ENCODE data around the gene HNRNPUL1. TPM values are rescaled to one million over a fixed set of nuclear protein-coding genes. Genes with fewer than 3 reads are reported as not detected.
A peak's percentile ranks its signal among the peaks of the same experiment; 100 is the strongest.

The HNRNPUL1 gene
- polyA plus RNA-seq, 3 donors = 47.6 to 129 (median 87.1) TPM

DNA sequence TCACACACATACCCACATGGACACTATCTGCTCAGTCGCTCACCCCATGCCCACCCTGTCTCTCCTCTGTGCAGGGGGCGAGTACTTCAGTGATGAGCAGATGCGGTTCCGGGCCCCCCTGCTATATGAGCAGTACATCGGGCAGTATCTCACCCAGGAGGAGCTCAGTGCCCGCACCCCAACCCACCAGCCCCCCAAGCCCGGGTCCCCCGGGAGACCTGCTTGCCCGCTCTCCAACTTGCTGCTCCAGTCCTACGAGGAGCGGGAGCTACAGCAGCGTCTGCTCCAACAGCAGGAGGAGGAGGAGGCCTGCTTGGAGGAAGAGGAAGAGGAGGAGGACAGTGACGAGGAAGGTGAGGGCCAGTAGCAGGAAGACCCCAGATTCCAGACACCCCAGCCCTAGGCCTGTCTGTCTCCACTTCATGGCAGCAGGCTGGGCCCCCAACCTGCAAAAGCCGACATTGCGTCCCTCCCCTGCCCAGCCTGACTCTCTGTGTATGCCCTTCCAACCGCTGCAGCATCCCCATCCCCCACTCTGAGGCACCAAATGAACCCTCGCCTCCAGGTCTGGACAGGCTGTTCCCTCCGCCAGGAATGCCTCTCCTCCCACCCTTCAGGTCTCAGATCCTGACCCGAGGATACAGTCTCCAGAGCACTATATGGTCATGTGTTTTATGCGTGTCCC, 55.5 kb downstream of the HNRNPUL1 start:
- H3K27ac ChIP-seq (ENCODE audit: low read depth, low read length) = no peak overlapping the region
- WGBS, 3 donors = 84 to 88% (median 86%) methylated on average over 20 of the region's 20 CpGs

GRCh38 chr19:41320185-41320518, 56.0 kb downstream of the HNRNPUL1 start:
- 81 to 91% (median 85%) methylated on average over 5 to 11 of the region's 11 CpGs for WGBS, 3 donors

DNA sequence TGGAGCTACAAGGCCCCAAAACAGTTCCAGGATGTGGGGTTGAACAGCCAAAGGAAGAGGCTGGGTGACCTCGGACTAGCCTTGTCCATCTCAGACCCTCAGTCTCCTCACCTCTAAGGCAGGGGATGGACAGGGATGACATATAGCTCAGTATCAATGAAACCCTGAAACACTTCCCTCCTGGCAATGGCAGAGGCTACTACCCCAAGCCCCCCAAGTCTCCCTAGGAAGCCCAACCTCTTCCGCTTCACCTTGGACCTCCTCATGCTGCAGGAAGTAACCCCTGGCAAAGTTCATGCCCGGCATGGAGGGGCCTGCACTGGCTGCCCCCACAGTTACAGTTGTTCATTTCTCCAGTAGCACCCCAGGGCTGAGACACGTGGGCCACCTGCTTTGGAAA, 56.4 kb downstream of the HNRNPUL1 start:
- 77 to 91% (median 82%) methylated on average over 4 of the region's 4 CpGs for WGBS, 3 donors
- no peak overlapping the region for H3K27ac ChIP-seq (ENCODE audit: low read depth, low read length)

More at GRCh38 chr19:41320185-41320518, 56.0 kb downstream of the HNRNPUL1 start:
- H3K27ac ChIP-seq (ENCODE audit: low read depth, low read length) = no peak overlapping the region

DNA sequence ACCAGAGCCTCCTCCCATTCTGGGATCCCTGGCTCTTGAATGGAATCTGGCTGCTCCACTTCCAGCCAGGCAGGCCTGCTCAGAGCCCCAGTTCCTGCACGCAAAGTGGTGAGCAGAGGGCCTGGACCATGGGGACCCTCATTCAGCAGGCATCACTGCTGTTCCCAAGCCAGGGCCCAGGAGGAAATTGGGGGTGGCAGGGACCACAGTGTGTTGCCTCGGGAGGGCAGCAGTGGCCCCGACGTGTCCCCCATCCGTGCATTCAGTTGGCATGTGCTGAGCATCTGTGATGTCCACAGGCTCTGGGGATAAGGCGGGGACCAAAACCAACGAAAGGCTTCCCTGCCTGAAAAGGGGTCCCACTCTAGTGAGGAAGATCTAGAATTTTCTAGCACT, 57.0 kb downstream of the HNRNPUL1 start:
- no peak overlapping the region for H3K27ac ChIP-seq (ENCODE audit: low read depth, low read length)
- WGBS, 3 donors = 61 to 85% (median 78%) methylated on average over 7 of the region's 7 CpGs

- no peak overlapping the region for H3K27ac ChIP-seq (ENCODE audit: low read depth, low read length)
- 54 to 66% (median 60%) methylated on average over 9 to 10 of the region's 10 CpGs for WGBS, 3 donors
These were observed 57.6 kb downstream of the HNRNPUL1 start for GRCh38 chr19:41321600-41322270.

DNA sequence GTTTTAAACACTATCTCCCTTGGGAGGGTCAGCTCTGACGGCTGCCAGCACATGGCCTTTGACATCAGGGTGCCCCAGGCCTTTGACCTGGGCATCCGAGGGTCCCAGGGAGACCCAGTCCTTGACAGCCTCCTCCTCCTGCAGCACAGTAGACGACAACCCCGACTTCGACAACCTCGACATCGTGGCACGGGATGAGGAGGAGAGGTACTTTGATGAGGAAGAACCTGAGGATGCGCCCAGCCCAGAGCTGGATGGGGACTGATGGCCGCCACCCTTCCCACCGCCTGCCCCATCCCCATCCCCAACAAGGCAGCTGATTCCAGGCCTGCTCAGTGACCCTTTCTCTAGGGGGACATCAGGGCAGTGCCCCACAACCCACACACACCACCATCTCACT, 58.3 kb downstream of the HNRNPUL1 start:
- WGBS, 3 donors = 88 to 93% (median 93%) methylated on average over 11 of the region's 11 CpGs
- no peak overlapping the region for H3K27ac ChIP-seq (ENCODE audit: low read depth, low read length)

- WGBS, 3 donors = 46 to 78% (median 55%) methylated on average over 7 of the region's 7 CpGs
- no peak overlapping the region for H3K27ac ChIP-seq (ENCODE audit: low read depth, low read length)
These were observed 58.9 kb downstream of the HNRNPUL1 start for GRCh38 chr19:41323023-41323422.

GRCh38 chr19:41323430-41324125, 59.4 kb downstream of the HNRNPUL1 start:
- WGBS, 3 donors = 22 to 65% (median 32%) methylated on average over 16 of the region's 16 CpGs
- peak overlapping the region; percentile 34 for H3K27ac ChIP-seq (ENCODE audit: low read depth, low read length)

- WGBS, 3 donors = 51 to 75% (median 63%) methylated on average over 7 of the region's 7 CpGs
- H3K27ac ChIP-seq (ENCODE audit: low read depth, low read length) = no peak overlapping the region
These were observed 60.1 kb downstream of the HNRNPUL1 start for GRCh38 chr19:41324231-41324702.

- WGBS, 3 donors = 8 to 13% (median 12%) methylated on average over 17 to 23 of the region's 23 CpGs
- H3K27ac ChIP-seq (ENCODE audit: low read depth, low read length) = no peak overlapping the region
These were observed 60.9 kb downstream of the HNRNPUL1 start for GRCh38 chr19:41324921-41325639.

GRCh38 chr19:41325640-41325946, 61.4 kb downstream of the HNRNPUL1 start:
- whole genome bisulfite sequencing, 3 donors = 7 to 21% (median 20%) methylated on average over 10 of the region's 10 CpGs

GRCh38 chr19:41325947-41326706, 62.0 kb downstream of the HNRNPUL1 start:
- WGBS, 3 donors = 28 to 31% (median 30%) methylated on average over 30 of the region's 30 CpGs

More at GRCh38 chr19:41325640-41325946, 61.4 kb downstream of the HNRNPUL1 start:
- no peak overlapping the region for H3K27ac ChIP-seq (ENCODE audit: low read depth, low read length)

GRCh38 chr19:41327076-41327575, 63.0 kb downstream of the HNRNPUL1 start:
- 20 to 32% (median 27%) methylated on average over 12 to 13 of the region's 13 CpGs for WGBS, 3 donors
- H3K27ac ChIP-seq (ENCODE audit: low read depth, low read length) = no peak overlapping the region

More at GRCh38 chr19:41325947-41326706, 62.0 kb downstream of the HNRNPUL1 start:
- no peak overlapping the region for H3K27ac ChIP-seq (ENCODE audit: low read depth, low read length)

- WGBS, 3 donors = 16 to 18% (median 16%) methylated on average over 30 to 33 of the region's 33 CpGs
- no peak overlapping the region for H3K27ac ChIP-seq (ENCODE audit: low read depth, low read length)
These were observed 63.5 kb downstream of the HNRNPUL1 start for GRCh38 chr19:41327576-41328156.

- H3K27ac ChIP-seq (ENCODE audit: low read depth, low read length) = no peak overlapping the region
- 38 to 72% (median 38%) methylated on average over 22 of the region's 22 CpGs for WGBS, 3 donors
These were observed 64.1 kb downstream of the HNRNPUL1 start for GRCh38 chr19:41328157-41328841.

DNA sequence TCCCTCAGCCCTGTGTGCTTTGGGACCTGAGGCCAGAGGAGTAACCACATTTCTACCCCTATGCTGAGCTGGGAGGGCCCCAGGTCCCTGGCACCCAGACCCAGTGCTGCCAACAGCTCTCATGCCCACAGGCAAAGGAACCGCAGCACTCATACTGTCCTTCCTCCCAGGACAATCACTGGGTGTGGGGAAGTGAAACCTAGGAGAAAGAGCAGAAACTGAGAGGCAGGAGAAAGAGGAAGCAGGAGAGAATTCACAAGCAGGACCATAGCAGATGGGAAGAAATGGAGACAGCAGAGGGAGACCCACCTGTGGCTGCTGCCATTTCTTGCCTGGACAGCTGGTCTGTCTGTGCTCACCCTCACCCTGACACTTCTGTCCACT, 64.7 kb downstream of the HNRNPUL1 start:
- no peak overlapping the region for H3K27ac ChIP-seq (ENCODE audit: low read depth, low read length)
- 38 to 76% (median 39%) methylated on average over 1 of the region's 1 CpG for WGBS, 3 donors

GRCh38 chr19:41330481-41330880, 66.3 kb downstream of the HNRNPUL1 start:
- 81 to 88% (median 87%) methylated on average over 3 to 4 of the region's 4 CpGs for WGBS, 3 donors
- H3K27ac ChIP-seq (ENCODE audit: low read depth, low read length) = no peak overlapping the region

All from adipose tissue (tissue), 3 donors.